Upper lobe of right lung (tissue), 1 donor: ENCODE results near the gene PCARE. TPM values are rescaled to one million over a fixed set of nuclear protein-coding genes. Genes with fewer than 3 reads are reported as not detected.

Source experiments
- ATAC-seq: fragments of 200-7000 bp; cut with Tn5 transposase; one replicate; pipeline ENCODE4 v1.9.1; 2020; ENCODE audit warnings: mild to moderate bottlenecking, moderate library complexity
- DNase-seq: peaks from one replicate; pipeline ENCODE4 v3.0.0-alpha.2; 2020
- H3K27ac ChIP-seq: fragments of 200-600 bp; one replicate; pipeline ENCODE4 v1.8.0; 2022
- H3K27me3 ChIP-seq: fragments of 200-600 bp; one replicate; pipeline ENCODE4 v1.8.0; 2022; ENCODE audit warnings: mild to moderate bottlenecking
- H3K36me3 ChIP-seq: fragments of 200-600 bp; one replicate; pipeline ENCODE4 v1.8.0; 2022
- H3K4me1 ChIP-seq: fragments of 200-600 bp; one replicate; pipeline ENCODE4 v1.8.0; 2022
- H3K4me3 ChIP-seq: fragments of 200-600 bp; one replicate; pipeline ENCODE4 v1.8.0; 2022; ENCODE audit warnings: mild to moderate bottlenecking
- H3K9me3 ChIP-seq: fragments of 200-600 bp; one replicate; pipeline ENCODE4 v1.8.0; 2022
- CTCF ChIP-seq: fragments of 200-600 bp; IDR thresholded peaks from one replicate; pipeline ENCODE4 v1.8.0; 2022; ENCODE audit warnings: antibody characterized with exemption
- intact Hi-C: fragments of 100-400 bp; cut with DNase I; formaldehyde crosslinking; loops from one replicate; pipeline ENCODE4 v1.11.0; 2022
- total RNA-seq: library from RNA; stranded (reverse); fragmentation: NEBNext Ultra II Directional; extraction: Animal tissue kit (Norgen Biotek cat#: 25700); gene quantifications from one replicate; pipeline ENCODE4 v1.2.1, GENCODE V29; 2021
- donor health status: DM: no; HTN: yes; CAD: no; lungs with severe emphysema.

Gene PCARE
- total RNA-seq, 1 donor from 2014 or later = 0.55 TPM

GRCh38 chr2:29032189-29032588 is 42.1 kb downstream of the PCARE start:
- no peak for ATAC-seq
- no peak overlapping the region for H3K4me3 ChIP-seq
- no peaks in the 10 kb centered on the region for H3K36me3 ChIP-seq
- no peak for TF ChIP-seq CTCF
- H3K9me3 ChIP-seq = no peaks in the 10 kb centered on the region
- no peaks in the 10 kb centered on the region for H3K4me1 ChIP-seq
- no peak overlapping the region for H3K27ac ChIP-seq
- intact Hi-C loops = no loop called here
- DNase-seq = no peak
- H3K27me3 ChIP-seq = no peaks in the 10 kb centered on the region

- Histone ChIP-seq H3K4me3 (no peak overlapping the region), H3K9me3 (no peaks in the 10 kb centered on the region), H3K27ac (no peak overlapping the region), H3K36me3 (no peaks in the 10 kb centered on the region), H3K4me1 (no peaks in the 10 kb centered on the region), H3K27me3 (no peaks in the 10 kb centered on the region)
- ATAC-seq (no peak), DNase-seq (no peak)
- no peak for TF ChIP-seq CTCF
- intact Hi-C loops = no loop called here
These were observed 43.3 kb downstream of the PCARE start for GRCh38 chr2:29031046-29031445.

- no peaks in the 10 kb centered on the region for H3K27me3 ChIP-seq
- H3K36me3 ChIP-seq = no peaks in the 10 kb centered on the region
- no peaks in the 10 kb centered on the region for H3K9me3 ChIP-seq
- H3K27ac ChIP-seq = no peak overlapping the region
- ATAC-seq = no peak
- no peak overlapping the region for H3K4me3 ChIP-seq
- no peak for TF ChIP-seq CTCF
- intact Hi-C loops = no loop called here
- no peak for DNase-seq
- no peaks in the 10 kb centered on the region for H3K4me1 ChIP-seq
These were observed 48.6 kb downstream of the PCARE start for GRCh38 chr2:29025711-29026110.

- no peaks in the 10 kb centered on the region for H3K27me3 ChIP-seq
- intact Hi-C loops = no loop called here
- H3K4me1 ChIP-seq = no peaks in the 10 kb centered on the region
- H3K4me3 ChIP-seq = no peak overlapping the region
- TF ChIP-seq CTCF = no peak
- H3K9me3 ChIP-seq = no peaks in the 10 kb centered on the region
- H3K36me3 ChIP-seq = no peaks in the 10 kb centered on the region
- ATAC-seq (no peak), DNase-seq (no peak)
- H3K27ac ChIP-seq = no peak overlapping the region
These were observed 49.4 kb downstream of the PCARE start for GRCh38 chr2:29024882-29025430.

GRCh38 chr2:29023188-29023587 is 51.1 kb downstream of the PCARE start:
- no peaks in the 10 kb centered on the region for H3K27me3 ChIP-seq

More at GRCh38 chr2:29023188-29023587, 51.1 kb downstream of the PCARE start:
- H3K27ac ChIP-seq = no peak overlapping the region
- ATAC-seq = no peak
- H3K9me3 ChIP-seq = no peaks in the 10 kb centered on the region
- TF ChIP-seq CTCF = no peak
- DNase-seq = no peak
- no peaks in the 10 kb centered on the region for H3K36me3 ChIP-seq
- no peak overlapping the region for H3K4me3 ChIP-seq
- H3K4me1 ChIP-seq = no peaks in the 10 kb centered on the region
- intact Hi-C loops = no loop called here
